GM10847 (cell line): ENCODE results near the gene TMEM229B.

Experiments used
- POLR2A ChIP-seq: IDR thresholded peaks from 2 replicates; pipeline ENCODE4 v1.6.1; 2011; ENCODE audit not compliant: insufficient read length; ENCODE audit errors: extremely low read depth

Gene TMEM229B

DNA sequence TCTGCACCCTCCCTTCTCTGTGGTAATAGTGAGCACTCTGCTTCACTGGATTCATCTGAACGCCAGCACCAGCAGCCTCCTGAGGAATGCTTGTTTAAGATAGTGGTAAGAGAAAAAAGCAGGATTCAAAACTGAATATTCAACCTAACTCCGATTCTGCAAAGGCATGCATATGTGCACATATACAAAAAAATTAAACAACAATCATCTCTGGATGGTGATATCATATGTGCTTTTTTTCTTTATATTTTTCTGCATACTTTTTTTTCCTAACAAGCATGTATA, 9.8 kb downstream of the TMEM229B start:
- no peak for TF ChIP-seq POLR2A

DNA sequence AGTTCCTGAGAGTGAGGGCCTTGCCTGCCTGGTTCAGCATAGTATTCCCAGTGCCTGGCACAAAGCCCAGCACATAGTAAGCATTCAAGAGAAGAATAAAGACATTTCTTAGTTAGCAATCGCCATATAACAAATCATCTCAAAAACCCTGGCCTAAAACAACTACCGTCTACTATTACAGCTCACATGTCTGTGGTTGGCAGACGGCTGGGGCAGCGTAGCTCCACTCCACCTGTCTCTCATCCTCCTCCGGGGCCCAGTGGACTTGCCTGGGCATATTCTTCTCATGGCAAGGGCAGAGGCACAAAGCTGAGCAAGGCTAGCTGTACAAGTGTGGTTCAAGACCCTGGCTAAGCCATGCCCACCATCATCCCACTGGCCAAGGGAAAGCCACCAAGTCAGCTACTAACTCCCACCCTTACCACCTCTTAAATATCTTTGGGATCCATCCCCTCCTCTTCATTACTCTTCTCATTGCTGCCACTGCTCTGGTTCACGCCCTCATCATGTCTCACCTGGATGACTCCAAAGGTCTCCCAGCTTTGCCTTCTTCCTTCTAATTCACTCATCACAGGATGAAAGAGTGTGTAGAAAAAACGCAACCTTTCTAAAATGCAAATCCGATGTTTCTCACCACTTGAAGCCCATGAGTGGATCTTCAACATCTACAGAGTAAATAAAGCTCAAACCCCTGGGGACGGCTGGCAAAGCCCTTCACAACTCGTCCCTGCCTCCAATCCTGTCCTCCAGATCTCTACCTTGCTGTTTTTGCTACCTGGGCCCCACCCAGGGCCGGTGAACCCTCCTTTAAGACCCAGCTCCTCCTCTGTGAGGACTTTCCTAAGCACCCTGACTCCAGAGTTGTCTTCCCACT, 10.4 kb downstream of the TMEM229B start:
- no peak for TF ChIP-seq POLR2A

DNA sequence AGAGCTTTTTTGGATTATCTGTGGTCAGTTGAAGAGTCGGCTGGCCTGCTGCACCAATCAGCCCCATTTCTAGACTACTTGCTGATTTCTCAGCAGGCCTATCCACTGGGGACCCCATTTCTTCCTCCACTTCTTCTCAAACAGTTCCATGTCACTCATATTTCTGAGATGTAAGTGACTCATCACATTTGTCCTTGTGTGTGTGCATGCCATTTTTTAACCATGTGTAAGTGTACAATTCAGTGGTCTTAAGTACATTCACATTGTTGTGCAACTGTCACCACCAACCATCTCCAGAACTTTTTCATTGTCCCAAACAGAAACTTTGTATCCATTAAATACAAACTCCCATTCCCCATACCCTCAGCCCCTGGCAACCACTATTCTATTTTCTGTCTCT, 14.2 kb downstream of the TMEM229B start:
- TF ChIP-seq POLR2A = no peak

DNA sequence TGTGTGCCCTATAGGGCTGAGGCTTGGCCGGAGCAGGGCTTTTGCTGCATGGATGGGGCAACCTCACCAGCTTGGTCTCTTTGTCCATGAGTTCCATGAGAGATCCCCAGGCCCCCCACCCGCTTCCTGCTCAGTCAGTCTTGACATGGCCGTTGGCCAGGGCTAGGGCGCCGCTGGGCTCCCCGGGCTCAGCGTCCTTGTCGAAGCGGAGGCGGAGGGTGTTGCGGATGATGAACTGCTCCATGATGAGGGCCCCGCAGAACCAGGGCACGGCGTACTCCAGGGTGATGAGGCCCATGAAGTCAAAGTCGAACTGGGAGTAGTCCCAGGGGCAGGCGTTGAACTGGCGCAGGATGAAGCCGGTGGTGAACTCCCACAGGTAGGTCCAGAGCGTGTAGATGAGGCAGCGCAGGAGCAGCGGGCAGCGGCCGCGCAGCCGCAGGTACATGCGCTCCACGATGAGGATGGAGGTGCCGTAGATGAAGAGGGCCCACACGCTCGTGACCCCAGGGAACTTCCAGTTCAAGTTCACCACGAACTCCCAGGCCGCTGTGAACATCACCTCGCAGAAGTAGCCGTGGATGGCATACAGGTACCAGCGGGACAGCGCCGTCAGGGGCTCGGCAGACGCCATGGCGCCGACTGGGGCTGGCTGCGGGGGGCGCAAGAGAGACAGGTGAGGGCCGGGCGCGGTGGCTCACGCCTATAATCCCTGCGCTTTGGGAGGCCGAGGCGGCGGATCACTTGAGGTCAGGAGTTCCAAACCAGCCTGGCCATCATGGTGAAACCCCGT, 15.0 kb downstream of the TMEM229B start:
- TF ChIP-seq POLR2A = no peak

DNA sequence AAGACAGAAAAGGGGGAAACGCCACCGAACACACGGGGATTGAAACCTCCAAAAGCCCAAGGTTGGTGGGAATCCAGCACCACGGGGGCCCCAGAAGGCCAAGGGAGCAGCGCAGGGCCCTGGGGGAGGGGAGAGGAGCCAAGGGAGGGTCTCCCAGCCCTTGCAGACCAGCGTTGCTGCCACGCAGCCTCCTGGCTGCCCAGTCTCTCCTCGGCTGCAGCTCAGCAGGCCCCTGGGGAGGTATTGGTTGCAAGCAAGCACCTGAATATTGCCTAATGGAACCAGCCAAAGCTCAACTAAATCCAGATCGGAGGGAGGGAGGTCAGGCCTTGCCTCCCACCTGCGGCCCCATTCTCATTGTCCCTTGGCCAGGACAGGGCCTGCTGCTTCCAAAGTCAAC, 15.8 kb downstream of the TMEM229B start:
- TF ChIP-seq POLR2A = no peak

DNA sequence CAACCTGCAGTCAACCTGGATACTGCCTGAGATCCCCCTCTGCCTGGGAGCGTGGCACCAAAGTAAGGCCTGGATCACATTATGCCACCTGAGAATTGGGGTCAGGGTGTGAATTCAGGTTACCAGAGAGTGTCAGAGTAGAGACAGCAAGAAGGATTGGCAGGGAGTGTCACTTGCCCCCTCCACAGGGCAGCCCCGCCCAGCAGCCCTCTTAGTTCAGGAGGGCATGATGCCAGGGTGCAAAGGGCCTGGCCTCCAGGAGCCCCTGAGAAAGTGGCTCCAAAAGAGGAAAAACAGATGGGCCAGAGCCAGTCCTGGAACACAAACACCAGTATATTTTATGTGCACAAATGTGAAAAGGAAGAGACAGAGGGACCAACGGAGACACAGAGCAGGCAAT, 18.6 kb downstream of the TMEM229B start:
- no peak for TF ChIP-seq POLR2A

DNA sequence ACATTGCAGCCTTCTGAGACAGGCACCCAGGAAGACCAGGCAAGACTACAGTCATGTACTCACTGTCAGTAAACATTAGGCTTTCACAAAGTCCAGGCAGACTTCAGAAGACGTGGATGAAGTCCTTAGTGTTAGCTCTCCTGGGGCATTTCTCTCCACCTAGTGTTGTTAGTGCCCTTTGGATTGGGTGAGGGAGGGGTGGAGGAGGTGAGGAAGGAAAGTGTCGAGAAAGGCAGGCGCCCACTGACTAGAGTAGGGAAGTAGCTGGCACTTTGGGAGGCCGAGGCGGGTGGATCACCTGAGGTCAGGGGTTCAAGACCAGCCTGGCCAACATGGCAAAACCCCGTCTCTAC, 20.2 kb downstream of the TMEM229B start:
- TF ChIP-seq POLR2A = no peak

DNA sequence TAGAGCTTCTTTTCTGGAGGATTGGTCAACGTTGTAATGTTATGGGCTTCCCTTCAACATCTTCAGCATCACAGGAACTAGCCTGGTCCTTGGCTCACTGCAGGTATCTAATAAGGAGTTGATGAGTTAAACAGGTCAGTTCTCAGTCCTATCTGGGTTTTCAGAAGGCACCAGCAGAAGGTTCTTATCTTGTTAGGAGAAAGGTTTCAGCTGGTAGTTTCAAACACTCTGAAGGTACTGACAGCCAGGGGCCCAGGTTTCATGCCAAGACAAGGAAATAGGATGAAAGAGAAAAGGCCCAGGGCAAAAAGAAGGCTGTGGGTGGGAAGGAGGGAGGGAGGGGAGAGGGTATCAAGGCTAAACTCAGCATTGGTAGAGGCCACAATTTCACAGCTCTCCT, 21.4 kb downstream of the TMEM229B start:
- TF ChIP-seq POLR2A = no peak

DNA sequence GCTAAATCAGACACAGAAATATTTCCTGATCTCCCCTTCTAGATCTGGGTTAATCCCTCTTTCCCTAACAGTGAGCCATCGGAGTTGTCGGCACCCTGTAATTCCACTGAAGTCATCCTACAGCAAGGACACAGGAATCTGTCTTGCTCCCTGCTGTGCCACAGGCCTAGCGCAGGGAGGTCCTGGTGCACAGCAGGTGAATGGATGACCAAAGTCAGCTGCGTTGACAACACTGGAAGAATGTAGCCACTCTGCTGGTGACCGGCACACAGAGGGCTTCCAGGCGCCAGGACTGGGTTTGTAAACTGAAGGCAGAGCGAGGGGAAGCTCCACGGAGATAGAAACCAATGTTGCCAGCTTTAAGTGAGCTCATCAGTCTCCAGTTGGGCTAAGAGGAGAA, 23.6 kb downstream of the TMEM229B start:
- no peak for TF ChIP-seq POLR2A

DNA sequence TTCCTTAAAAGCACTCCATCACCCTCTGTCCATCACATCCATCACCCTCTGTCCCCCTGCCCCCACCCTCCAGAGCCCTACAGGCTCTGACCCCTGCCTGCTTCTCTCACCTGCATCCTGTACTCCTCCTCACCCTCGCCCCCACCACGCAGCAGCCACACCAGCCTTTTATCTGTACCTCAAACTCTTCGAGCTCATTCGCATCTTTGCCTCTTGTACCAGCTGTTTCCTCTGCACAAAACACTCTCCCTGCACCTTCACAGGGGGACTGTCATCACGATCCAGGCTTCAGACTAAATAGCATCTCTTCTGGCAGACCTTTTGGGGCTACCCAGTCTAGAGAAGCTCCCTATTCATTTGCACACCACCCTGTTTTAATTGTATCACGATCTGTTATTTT, 24.1 kb downstream of the TMEM229B start:
- no peak for TF ChIP-seq POLR2A

DNA sequence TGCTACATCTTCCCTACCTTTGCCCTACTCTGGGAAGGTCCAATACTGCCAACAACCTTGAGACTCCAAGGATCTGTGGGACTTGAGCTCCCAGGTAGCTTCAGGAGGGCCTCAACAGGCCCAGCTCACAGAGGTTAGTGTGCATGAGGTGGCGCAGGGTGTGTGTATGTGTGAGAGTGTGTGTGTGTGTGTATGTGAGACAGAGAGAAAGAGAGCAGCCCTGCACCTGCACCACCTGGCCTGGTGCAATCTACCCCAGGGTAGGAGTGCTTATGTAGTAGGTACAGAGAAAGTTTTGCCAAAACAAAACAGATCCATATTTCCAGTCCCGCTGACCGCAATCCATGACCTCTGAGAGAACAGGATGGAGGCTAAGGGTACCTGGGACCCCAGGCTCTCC, 24.6 kb downstream of the TMEM229B start:
- no peak for TF ChIP-seq POLR2A

DNA sequence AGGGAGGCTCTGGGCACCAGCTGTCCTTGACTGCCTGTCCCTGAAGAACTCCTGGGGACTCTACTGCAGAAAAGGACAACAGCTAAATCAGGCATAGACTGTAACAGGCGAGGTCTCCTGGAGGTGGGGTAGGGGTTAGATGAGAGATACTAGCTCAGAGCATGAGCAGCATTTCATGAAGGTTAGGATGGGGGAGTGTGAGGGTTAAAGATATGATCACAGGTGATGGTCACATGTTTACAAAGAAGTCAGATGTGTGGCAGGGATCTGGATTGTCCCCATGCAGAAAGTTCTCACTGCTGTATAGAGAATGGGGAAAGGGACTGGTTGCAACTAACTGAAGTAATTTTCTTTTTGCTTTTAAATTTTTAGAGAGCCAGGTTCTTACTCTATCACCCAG, 26.5 kb downstream of the TMEM229B start:
- TF ChIP-seq POLR2A = no peak

DNA sequence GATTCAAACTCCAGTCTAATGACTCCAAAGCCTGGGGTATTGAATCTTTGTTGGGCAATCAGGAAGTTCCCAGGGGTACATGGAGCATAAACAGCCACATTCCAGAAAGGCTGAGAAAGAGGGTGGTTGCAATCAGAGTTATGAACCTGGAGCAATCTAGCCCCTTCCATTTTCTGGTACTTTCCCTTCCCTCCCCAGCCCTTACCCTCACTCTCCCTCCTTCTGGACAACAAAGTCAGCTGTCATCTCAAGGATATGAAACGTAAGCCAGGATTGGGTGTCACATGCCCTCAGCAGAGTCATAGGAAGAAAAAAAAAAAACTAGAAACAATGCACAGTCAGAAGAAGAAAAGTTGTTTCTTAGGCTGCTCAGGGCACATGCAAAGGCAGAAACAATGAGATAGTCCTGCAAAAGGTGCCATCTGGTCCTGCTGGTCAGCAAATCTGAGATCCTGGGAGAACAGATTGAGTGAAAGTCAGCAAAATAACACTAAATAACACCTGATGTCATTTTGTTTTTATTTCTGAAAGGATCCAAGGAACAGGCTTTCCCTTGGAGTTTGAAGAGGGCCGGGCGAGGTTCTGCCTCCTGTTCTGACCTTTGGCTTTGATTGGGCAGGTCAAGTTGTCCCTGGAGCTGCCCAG, 27.1 kb downstream of the TMEM229B start:
- TF ChIP-seq POLR2A = no peak

DNA sequence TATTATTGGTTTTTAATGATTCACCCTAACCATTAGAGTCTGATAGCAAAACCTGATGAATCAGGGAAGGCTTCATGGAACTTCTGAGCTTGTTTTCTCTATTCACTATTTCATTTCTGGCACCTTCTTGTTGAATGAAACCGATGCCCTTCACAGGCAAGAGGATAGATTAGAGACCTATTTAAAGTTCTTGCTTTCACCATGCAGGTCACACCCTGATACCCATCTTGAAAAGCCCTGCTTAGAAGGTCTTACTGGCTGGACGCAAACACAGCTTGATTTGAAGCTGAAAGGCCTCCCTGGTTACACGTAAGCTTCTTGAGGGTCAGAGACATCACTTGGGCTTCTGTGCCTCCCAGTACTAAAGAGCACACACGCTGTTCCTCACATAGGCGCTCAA, 29.2 kb downstream of the TMEM229B start:
- TF ChIP-seq POLR2A = no peak

DNA sequence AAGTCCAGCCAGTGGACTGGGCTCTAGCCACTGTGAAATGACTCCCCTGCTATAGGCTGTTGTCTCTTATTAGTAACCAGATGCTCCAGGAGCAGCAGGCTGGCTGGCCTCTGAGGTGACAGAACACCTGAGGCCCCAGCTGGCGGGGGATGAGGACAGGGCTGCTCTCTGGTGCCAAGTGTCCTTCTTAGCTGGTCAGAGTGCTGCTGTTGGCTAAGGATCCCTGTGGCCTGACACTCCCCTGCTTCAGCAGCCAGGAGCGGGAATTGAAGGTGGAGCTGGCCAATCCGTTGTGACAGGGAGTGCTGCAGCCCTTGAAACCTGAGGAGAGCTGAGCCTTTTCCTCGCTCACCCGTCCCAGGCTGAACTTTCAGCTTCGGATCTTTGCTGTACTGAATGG, 30.7 kb downstream of the TMEM229B start:
- no peak for TF ChIP-seq POLR2A

DNA sequence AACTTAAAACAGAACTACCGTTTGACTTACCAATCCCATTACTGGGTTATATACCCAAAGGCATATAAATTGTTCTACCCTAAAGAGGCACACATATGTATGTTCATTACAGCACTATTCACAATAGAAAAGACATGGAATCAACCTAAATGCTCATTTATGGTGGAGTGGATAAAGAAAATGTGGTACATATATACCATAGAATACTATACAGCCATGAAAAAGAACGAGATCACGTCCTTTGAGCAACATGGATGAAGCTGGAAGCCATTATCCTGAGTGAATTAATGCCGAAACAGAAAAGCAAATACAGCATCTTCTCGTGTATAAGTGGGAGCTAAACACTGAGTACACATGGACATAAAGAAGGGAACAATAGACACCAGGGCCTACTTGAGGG, 31.8 kb downstream of the TMEM229B start:
- TF ChIP-seq POLR2A = no peak
